ENCODE results near the gene P2RY6.

P2RY6 gene

GRCh38 chr11:73297231-73297590 lies 25.1 kb downstream of the P2RY6 start:
- no peak overlapping the region for H3K4me3 ChIP-seq (ENCODE audit: low read depth, low read length)
- no peak for TF ChIP-seq CTCF (IDR thresholded peaks at IDR 0.05; ENCODE audit: control insufficient read depth, extremely low read depth, insufficient read depth)
- no peak for DNase-seq (ENCODE audit: low read depth)

GRCh38 chr11:73297702-73298101 lies 25.6 kb downstream of the P2RY6 start:
- DNase-seq (ENCODE audit: low read depth) = no peak
- no peak for TF ChIP-seq CTCF (IDR thresholded peaks at IDR 0.05; ENCODE audit: control insufficient read depth, extremely low read depth, insufficient read depth)
- H3K4me3 ChIP-seq (ENCODE audit: low read depth, low read length) = no peak overlapping the region

- H3K4me3 ChIP-seq (ENCODE audit: low read depth, low read length) = no peak overlapping the region
- TF ChIP-seq CTCF (IDR thresholded peaks at IDR 0.05; ENCODE audit: control insufficient read depth, extremely low read depth, insufficient read depth) = no peak
- no peak for DNase-seq (ENCODE audit: low read depth)
These were observed 26.1 kb downstream of the P2RY6 start for GRCh38 chr11:73298233-73298632.

- TF ChIP-seq CTCF (IDR thresholded peaks at IDR 0.05; ENCODE audit: control insufficient read depth, extremely low read depth, insufficient read depth) = no peak
These were observed 27.6 kb downstream of the P2RY6 start for GRCh38 chr11:73299751-73300150.

GRCh38 chr11:73306069-73306841 lies 34.1 kb downstream of the P2RY6 start:
- TF ChIP-seq CTCF (IDR thresholded peaks at IDR 0.05; ENCODE audit: control insufficient read depth, extremely low read depth, insufficient read depth) = no peak
- H3K4me3 ChIP-seq (ENCODE audit: low read depth, low read length) = no peak overlapping the region; the same call in 1 of the 2 replicates
- no peak for DNase-seq (ENCODE audit: low read depth)

More at GRCh38 chr11:73299751-73300150, 27.6 kb downstream of the P2RY6 start:
- no peak overlapping the region for H3K4me3 ChIP-seq (ENCODE audit: low read depth, low read length)
- DNase-seq (ENCODE audit: low read depth) = no peak

- TF ChIP-seq CTCF (IDR thresholded peaks at IDR 0.05; ENCODE audit: control insufficient read depth, extremely low read depth, insufficient read depth) = no peak
These were observed 34.8 kb downstream of the P2RY6 start for GRCh38 chr11:73306977-73307322.

More at GRCh38 chr11:73306977-73307322, 34.8 kb downstream of the P2RY6 start:
- no peak for DNase-seq (ENCODE audit: low read depth)
- peak overlapping the region; percentile 61 for H3K4me3 ChIP-seq (ENCODE audit: low read depth, low read length)
